ENCODE results near the gene PALLD. TPM values are rescaled to one million over a fixed set of nuclear protein-coding genes. Genes with fewer than 3 reads are reported as not detected.
"Not testable (repeated sequence)": the region's sequence is repeated elsewhere in the genome, so short reads cannot be mapped to it uniquely, and the experiment has no call there.

Gene PALLD
- polyA plus RNA-seq, 3 donors: 7.0 to 145 (median 22.7) TPM

DNA sequence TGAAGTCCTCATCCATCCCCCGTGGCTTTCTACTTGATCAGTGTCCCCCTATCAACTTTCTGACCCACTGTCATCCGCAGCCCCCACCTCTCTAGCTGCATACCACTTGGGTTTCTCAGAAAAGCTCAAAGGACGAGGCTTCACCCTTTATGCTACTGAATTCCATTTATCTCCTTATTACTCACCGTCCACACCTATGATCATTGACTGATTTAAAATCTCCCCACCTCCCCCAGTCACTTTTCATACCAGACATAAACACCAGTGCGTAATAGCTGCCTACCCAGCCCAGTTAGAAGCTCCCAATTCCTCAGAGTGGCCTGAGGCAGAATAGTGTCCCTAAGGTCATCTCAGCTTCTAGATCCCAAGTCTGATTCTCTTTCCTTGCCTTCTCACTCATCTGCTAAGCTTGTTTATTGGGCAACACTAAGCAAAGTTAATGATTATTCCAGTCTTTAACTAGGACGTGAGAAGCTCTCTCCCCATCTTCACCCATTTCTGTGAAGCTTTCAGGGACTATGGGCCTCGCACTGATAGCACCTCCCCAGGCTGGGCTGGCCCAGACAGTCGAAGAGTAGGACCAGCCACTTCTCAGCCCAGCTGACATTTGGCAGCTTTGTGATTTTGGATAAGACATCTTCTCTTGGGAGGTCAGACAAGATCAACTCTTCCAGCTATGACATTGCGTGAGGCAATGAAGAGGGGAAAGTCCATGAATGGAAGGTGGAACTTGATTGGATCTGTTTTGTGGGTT lies 9.4 kb upstream of the PALLD start:
- 68 to 92% (median 80%) methylated on average over 9 of the region's 9 CpGs for WGBS, 3 donors

DNA sequence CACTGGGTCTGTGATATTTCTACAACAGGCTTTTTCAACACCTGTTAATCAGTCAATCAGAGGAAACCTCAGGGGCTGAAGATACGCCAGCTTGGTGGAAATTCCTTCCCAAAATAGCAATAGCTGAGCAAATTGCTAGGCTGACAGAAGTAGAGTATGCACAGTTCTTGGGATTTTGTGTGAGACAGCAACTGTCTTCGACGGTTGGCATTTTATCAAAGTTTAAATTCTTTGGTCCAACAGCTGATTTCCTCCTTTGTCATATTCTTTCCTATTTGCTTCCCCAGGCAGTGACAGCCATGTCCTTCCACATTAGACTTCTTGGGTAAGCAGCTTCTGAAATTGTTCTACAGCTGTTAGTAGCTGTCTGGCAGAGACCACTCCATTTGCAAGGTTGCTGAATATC lies 8.0 kb upstream of the PALLD start:
- WGBS, 3 donors: 29 to 48% (median 39%) methylated on average over 3 of the region's 3 CpGs
- H3K27ac ChIP-seq (ENCODE audit: low read depth, low read length): no peak overlapping the region

More for the DNA sequence above, 9.4 kb upstream of the PALLD start:
- no peak overlapping the region for H3K27ac ChIP-seq (ENCODE audit: low read depth, low read length)

DNA sequence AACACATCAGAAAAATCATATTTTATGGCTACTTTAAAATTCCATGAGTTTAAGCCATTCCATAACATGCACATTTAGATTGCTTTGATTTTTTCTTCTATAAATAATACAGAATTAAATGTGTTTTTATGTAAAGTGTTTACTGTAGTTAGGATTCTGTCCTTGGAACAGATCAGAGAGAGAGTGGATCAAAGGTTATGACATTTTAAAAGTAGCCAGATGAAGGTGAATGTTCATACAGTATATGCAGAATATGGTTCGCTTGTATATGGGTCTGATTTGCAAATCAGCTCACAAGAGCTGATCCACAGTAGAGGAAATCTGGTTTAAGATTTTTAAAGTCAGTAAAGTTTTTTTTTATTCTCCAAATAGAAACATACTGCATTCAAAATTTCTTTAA lies 7.2 kb upstream of the PALLD start:
- H3K27ac ChIP-seq (ENCODE audit: low read depth, low read length): no peak overlapping the region
- 94 to 100% (median 98%) methylated on average over 1 of the region's 1 CpG for WGBS, 3 donors

DNA sequence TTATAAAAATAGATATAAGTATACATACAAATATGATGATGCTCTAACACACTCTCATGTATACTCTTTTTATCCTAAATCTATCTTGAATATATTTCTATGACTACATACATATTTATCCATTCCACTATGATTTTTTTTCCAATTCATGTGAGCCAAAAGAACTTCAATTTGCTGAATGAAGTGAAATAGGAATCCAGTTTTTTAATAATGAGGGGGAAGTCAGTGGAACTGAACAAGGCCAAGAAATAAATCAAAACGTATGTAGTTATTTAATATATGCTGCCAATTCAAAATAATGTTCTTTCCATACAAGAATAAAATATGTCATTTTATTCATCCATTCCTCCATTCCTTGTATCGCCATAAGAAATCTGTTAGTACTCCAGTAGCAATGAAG lies 6.1 kb upstream of the PALLD start:
- H3K27ac ChIP-seq (ENCODE audit: low read depth, low read length): no peak overlapping the region
- WGBS, 3 donors: 92 to 94% (median 93%) methylated on average over 2 of the region's 2 CpGs

DNA sequence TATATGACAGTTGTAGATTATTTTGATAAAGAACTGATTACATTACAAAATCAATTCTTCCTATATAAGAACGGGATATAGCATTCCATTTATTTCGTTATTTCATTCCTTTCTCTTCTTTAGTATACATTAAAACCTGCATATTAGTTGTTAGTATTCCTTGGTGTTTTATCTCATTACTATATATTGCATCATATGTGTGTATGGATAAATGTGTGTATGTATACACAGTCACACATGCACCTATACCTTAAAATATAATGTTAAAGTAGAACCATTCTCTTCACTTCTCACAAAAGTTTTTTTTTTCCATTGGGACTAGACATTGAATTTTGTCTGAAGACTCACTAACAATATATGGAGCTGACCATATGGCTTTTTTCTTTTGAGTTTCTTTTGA lies 5.3 kb upstream of the PALLD start:
- no peak overlapping the region for H3K27ac ChIP-seq (ENCODE audit: low read depth, low read length)
- WGBS, 3 donors: 84 to 98% (median 97%) methylated on average over 2 of the region's 2 CpGs

DNA sequence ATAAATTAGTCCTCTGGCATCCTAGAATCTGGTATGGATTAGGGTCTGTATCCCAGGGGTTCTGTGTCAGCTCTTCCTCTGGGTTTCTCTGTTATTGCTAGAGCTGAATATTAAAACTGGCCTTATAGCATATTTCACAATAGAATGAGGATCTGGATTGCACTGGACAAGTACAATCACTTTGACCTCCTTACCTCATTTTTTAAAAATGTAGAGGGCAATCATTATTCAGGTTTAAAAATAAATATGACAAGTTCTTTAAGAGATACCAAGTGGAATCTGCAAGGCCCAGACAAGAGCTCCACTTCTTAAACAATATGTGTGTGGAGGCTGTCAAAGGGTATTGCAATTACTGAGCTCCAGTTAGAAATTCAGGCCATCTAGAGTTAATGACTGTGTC lies 1.4 kb downstream of the PALLD start:
- H3K27ac ChIP-seq (ENCODE audit: low read depth, low read length): no peak overlapping the region

DNA sequence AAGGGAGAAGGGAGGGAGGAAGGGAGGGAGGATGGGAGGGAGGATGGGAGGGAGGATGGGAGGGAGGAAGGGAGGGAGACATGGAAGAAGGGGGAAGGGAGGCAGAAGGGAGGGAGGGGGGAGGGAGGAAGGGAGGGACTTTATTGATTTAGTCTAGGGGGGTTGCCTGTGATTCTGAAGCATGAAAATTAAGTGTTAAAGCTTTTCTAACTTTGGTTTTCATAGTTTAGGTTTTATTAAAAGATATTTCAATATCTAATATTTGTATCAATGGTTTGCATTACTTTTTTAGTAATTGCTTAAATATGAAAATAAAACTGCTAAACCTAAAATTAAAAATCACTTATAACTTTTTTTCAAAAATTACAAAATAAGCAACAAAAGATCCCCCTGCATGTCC lies 2.4 kb downstream of the PALLD start:
- H3K27ac ChIP-seq (ENCODE audit: low read depth, low read length): no peak overlapping the region

DNA sequence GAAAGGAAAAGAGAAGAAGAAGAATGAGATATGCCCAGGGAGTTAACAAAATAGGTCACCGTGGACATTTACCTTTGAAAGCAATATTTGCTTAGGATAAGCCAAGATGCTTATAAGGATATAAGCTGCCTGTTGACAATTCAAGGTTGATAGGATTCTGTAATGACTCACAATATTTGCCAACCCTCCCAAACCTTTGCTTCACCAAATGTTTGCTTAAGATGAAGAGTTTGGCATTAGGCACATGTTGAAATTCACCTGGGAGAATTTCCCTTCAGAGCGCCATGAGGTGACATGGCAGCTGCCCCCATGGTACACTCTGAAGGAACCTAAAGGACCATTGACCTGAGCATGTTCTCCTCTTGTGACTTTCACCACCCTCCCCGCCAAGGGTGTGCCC lies 4.6 kb downstream of the PALLD start:
- WGBS, 3 donors: 62 to 97% (median 95%) methylated on average over 3 of the region's 3 CpGs
- no peak overlapping the region for H3K27ac ChIP-seq (ENCODE audit: low read depth, low read length)

DNA sequence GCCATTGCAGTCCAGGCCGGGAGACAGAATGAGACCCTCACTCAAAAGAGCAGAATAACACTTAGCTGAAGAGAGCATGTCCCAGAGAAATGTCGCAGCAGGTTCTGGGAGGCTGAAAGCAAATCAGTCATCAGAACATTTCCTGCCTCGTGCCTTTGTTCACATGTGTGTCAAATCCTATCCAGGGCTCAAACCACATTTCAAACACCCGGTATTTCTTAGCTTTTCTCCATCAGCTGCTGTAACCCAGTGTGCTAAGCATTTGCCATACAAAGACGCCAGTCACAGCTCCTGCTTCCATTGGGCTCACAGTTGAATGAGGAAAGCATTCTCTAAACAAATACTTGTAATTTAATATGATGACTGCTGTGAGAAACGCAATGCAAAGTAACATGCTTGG lies 6.0 kb downstream of the PALLD start:
- 66 to 74% (median 70%) methylated on average over 6 of the region's 6 CpGs for WGBS, 3 donors
- H3K27ac ChIP-seq (ENCODE audit: low read depth, low read length): no peak overlapping the region

DNA sequence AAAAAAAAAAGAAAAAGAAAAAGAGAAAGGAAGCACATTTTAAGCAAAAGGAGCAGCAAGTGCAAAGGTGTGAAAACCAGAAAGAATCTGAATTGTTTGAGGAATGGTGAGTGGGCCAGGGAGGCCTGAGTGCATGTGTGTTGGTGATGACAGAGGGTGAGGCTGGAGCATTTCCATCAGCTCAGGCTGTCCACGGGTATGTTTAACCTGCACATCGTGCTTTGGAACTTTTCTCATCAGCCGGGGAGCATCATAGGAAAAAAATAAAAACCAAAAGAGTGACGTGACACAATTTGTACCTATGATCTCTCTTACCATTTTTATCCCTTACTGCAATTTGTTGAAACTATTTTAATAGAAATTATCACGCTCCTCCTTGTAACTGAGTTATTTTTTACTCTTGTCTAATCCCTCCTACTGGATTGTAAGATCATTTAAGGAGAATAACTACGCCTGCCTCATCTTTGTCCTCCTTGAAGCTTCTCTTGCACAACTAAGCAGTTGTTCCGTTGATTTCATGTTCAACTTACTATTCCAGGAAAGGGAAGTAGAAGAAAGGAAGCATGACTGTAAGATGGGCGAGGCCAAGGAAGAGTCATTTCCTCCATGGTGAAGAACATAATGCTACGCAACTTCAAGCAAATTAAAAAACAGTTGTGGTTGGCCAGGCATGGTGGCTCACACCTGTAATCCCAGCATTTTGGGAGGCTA lies 7.0 kb downstream of the PALLD start:
- H3K27ac ChIP-seq (ENCODE audit: low read depth, low read length): no peak overlapping the region
- WGBS, 3 donors: 62 to 90% (median 64%) methylated on average over 9 of the region's 9 CpGs

DNA sequence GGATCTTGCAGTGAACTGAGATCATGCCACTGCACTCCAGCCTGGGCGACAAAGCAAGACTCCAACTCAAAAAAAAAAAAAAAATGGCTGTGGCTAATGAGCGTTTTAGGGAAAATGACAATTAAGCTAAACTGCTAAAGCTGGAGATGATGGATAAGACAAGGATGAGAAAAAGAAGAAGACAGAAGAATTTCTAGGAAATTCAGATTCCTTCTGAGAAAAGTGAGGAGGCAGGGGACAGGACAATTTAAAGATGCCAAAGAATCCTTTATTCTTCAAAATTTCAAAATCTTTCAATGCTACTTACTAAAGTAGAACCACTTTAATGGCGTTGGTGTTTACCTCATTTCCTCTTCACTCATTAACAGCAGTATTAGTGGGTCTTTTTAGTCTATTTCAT lies 7.7 kb downstream of the PALLD start:
- 75 to 94% (median 88%) methylated on average over 3 of the region's 3 CpGs for WGBS, 3 donors
- H3K27ac ChIP-seq (ENCODE audit: low read depth, low read length): no peak overlapping the region

DNA sequence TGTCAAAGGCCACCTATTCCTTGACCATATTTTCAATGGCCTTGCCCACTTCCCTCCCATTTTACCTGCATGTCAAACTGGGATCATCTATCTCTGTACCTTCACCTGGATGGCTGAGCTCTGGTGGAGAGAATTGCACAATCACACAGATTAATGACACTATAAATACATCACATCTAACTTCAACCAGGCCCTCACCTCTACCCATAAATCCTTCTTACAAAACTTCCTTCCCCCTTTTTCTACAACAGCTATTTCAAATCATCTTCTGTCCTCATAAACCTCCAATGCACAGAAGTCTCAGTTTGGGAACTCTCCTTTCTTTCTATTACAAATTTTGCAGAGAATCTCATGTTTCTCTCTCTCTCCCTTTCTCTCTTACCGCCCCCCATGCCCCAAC lies 9.2 kb downstream of the PALLD start:
- H3K27ac ChIP-seq (ENCODE audit: low read depth, low read length): no peak overlapping the region

DNA sequence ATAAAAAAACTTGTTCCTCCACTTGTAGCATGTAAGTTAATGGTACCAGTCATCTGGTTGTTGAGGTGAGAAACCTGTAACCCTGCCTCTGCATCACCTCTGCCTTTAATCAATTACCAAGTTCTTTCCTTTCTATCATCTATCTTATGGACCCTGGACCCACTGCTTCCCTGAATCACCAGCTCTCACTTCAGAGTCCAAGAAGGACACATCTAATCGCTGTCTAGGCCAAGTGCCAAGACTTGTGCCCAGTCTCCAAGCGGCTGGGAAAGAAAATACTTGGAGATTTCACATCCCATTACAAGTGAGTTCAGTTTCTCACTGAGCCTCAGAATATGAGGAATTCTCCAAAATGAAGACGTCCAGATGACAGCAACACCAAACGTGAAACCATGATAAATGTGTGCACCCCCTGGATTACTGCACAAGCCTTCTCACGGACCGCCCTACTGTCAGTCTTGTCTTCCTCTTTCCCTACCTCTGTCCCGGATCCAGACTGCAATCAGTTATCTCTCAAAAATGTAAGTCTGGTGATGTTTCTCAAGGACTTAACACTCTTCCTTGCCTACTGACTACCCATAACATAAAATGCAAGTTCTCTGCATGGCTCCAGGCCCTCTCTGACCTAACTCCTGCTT lies 10.4 kb downstream of the PALLD start:
- WGBS, 3 donors: 75 to 81% (median 79%) methylated on average over 7 of the region's 7 CpGs
- H3K27ac ChIP-seq (ENCODE audit: low read depth, low read length): no peak overlapping the region

More for the DNA sequence above, 9.2 kb downstream of the PALLD start:
- WGBS, 3 donors: 56 to 79% (median 58%) methylated on average over 1 of the region's 1 CpG

DNA sequence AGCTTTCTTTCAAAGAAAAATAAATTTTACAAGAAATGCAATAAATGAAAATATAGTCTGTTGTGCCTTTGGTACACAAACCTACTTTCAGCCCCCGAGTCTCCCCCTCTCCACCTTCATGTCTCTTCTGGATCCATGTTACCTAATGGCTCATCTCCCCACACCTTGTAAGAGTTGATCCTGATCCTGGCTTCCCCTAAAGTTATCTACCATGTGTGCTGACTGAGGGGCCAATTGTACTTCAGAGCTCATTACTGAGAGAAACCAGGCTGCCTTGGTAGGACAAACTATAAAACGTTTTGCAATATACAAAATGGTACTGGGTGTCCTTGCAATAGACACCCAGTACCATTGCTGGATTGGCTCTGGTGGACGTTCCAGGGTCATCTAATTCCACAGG lies 11.8 kb downstream of the PALLD start:
- H3K27ac ChIP-seq (ENCODE audit: low read depth, low read length): no peak overlapping the region
- WGBS, 3 donors: 78 to 88% (median 79%) methylated on average over 3 of the region's 3 CpGs

DNA sequence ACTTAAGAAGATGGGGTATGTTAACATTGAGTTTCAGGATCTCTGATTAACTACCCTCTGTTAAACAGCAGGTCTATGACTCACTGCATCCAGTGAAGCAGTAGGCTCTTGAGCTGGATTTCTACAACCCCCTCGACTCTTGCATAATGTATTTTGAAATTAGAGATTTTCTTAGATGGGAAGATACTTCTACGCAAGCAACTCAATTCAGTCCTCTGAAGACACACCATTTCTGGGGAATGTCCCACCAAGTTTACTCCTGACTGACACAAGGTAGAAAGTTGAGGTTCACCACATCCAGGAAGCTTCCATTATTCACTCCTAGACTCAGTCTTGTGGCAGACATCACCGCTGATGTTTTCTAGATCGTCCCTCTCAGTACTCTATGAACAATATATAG lies 12.9 kb downstream of the PALLD start:
- WGBS, 3 donors: 72 to 93% (median 73%) methylated on average over 4 of the region's 4 CpGs

DNA sequence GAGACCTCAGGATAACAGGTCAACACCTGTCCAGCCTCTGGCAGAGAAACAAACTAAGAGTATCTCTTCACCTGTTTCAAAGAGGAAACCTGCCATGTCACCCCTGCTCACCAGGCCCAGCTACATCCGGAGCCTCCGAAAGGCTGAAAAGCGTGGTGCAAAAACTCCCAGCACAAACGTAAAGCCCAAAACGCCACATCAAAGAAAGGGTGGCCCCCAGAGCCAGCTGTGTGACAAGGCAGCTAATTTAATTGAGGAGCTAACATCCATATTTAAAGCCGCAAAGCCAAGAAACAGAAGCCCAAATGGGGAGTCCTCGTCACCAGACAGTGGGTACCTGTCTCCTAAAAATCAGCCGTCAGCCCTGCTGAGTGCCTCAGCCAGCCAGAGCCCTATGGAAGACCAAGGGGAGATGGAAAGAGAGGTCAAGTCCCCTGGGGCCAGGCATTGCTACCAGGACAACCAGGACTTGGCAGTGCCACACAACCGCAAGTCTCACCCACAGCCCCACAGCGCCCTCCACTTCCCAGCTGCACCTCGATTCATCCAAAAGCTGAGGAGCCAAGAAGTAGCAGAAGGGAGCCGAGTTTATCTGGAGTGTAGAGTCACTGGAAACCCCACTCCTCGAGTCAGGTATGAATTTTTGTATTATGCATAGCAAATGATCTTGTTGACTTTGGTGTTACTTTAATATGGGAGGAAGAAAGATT lies 15.1 kb downstream of the PALLD start:
- no peak overlapping the region for H3K27ac ChIP-seq (ENCODE audit: low read depth, low read length)
- WGBS, 3 donors: 88 to 94% (median 90%) methylated on average over 13 of the region's 13 CpGs

More for the DNA sequence above, 12.9 kb downstream of the PALLD start:
- no peak overlapping the region for H3K27ac ChIP-seq (ENCODE audit: low read depth, low read length)

DNA sequence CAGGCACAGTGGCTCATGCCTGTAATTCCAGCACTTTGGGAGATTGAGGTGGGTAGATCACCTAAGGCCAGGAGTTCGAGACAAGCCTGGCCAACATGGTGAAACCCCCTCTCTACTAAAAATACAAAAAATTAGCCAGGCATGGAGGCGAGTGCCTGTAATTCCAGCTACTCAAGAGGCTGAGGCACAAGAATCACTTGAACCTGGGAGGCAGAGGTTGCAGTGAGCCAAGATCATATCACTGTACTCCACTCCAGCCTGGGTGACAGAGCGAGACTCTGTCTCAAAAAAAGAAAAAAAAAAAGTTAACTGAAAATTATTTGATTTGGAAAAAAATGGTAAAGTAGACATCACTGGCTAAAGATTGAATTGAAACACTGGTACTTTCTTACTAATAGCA lies 17.0 kb downstream of the PALLD start:
- 86 to 90% (median 89%) methylated on average over 3 of the region's 3 CpGs for WGBS, 3 donors
- not testable (repeated sequence) for H3K27ac ChIP-seq (ENCODE audit: low read depth, low read length)

DNA sequence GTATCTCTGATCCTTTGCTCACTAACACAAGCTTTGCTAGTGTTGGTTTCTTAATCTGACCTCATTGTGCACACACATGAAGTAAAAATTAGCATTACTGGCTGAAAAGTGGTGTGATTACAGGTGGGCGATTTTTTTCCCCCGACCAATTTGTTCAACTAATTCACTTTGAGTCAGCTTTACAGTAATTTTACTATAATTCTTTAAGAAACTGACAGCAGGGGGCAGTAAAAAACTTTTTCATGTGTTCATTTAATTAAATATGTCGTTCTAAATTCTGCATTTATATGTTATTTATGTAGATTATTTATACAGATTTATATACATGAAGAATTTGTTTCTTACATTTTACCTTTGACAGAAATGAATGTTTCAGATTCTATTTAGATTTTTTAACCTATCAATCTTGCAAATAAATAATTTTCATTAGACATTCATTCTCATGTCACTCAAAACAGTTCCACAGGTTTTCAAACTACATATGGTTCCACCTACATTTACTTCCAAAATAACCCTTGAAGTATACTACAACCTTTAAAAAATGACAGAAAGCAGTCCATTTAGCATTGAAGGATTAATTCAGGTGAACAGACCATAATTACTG lies 17.5 kb downstream of the PALLD start:
- 10 to 22% (median 17%) methylated on average over 3 of the region's 3 CpGs for WGBS, 3 donors
- no peak overlapping the region for H3K27ac ChIP-seq (ENCODE audit: low read depth, low read length)

Measured in adipose tissue (tissue), 3 donors.